Neural cell (in vitro differentiated cells): ENCODE data around the gene ARHGAP18. TPM values are rescaled to one million over a fixed set of nuclear protein-coding genes. Genes with fewer than 3 reads are reported as not detected.
A peak's percentile ranks its signal among the peaks of the same experiment; 100 is the strongest.

Experiments used
- H2AFZ ChIP-seq: fragments of 200-600, 300-800 bp; sonication (generic), shearing (Covaris generic); 2 replicates; pipeline ENCODE4 v1.6.0; 2014; ENCODE audit warnings: low read depth, mild to moderate bottlenecking, antibody characterized with exemption, low read length, moderate library complexity
- H3F3A ChIP-seq: fragments of 200-600 bp; shearing (Covaris generic); 2 replicates; pipeline ENCODE4 v1.6.1; 2016; ENCODE audit warnings: mild to moderate bottlenecking, moderate library complexity, mixed read lengths, antibody characterized with exemption, low read length; ENCODE audit not compliant: insufficient read depth, poor library complexity, severe bottlenecking
- H3K27ac ChIP-seq: fragments of 200-600, 300-800 bp; sonication (generic), shearing (Covaris generic); 2 replicates; pipeline ENCODE4 v1.5.1; 2014; ENCODE audit warnings: mild to moderate bottlenecking, low read length, moderate library complexity
- H3K27me3 ChIP-seq: fragments of 300-800, 200-600 bp; sonication (generic), shearing (Covaris generic); 2 replicates; pipeline ENCODE4 v1.6.0; 2014; ENCODE audit warnings: mild to moderate bottlenecking, low read depth, low read length, moderate library complexity; ENCODE audit not compliant: insufficient read depth
- H3K36me3 ChIP-seq: fragments of 300-800, 200-600 bp; sonication (generic), shearing (Covaris generic); 2 replicates; pipeline ENCODE4 v1.5.1; 2014; ENCODE audit warnings: mild to moderate bottlenecking, antibody characterized with exemption, low read length, moderate library complexity; ENCODE audit not compliant: insufficient read depth
- H3K4me2 ChIP-seq: fragments of 300-800, 200-600 bp; sonication (generic), shearing (Covaris generic); 2 replicates; pipeline ENCODE4 v1.6.0; 2014; ENCODE audit warnings: mild to moderate bottlenecking, low read length
- H3K4me3 ChIP-seq: fragments of 300-800, 200-600 bp; sonication (generic), shearing (Covaris generic); 2 replicates; pipeline ENCODE4 v1.5.1; 2014; ENCODE audit warnings: mild to moderate bottlenecking, low read length, moderate library complexity
- H3K79me2 ChIP-seq: fragments of 200-600 bp; shearing (Covaris generic); replicated peaks from 2 replicates; pipeline ENCODE4 v1.6.0; 2014; ENCODE audit warnings: mild to moderate bottlenecking, low read length, moderate library complexity; ENCODE audit not compliant: insufficient read depth
- H3K9ac ChIP-seq: fragments of 300-800, 200-600 bp; sonication (generic), shearing (Covaris generic); 2 replicates; pipeline ENCODE4 v1.6.1; 2016; ENCODE audit warnings: mild to moderate bottlenecking, low read length, mixed read lengths
- H3K9me2 ChIP-seq: fragments of 200-600 bp; shearing (Covaris generic); 2 replicates; pipeline ENCODE4 v1.6.1; 2016; ENCODE audit warnings: mild to moderate bottlenecking, low read length, mixed read lengths; ENCODE audit not compliant: insufficient read depth
- H3K9me3 ChIP-seq: fragments of 200-600, 300-800 bp; sonication (generic), shearing (Covaris generic); 2 replicates; pipeline ENCODE4 v1.6.1; 2016; ENCODE audit warnings: mild to moderate bottlenecking, mixed run types, low read length, moderate library complexity, mixed read lengths
- H4K20me1 ChIP-seq: fragments of 200-600 bp; shearing (Covaris generic); 2 replicates; pipeline ENCODE4 v1.6.1; 2016; ENCODE audit warnings: mild to moderate bottlenecking, mixed run types; ENCODE audit not compliant: insufficient read depth
- CTCF ChIP-seq: fragments of 450-650 bp; IDR thresholded peaks from 2 replicates; pipeline ENCODE4 v1.5.1; 2014; ENCODE audit warnings: antibody characterized with exemption, mild to moderate bottlenecking, moderate library complexity; ENCODE audit not compliant: poor library complexity, severe bottlenecking
- EP300 ChIP-seq: fragments of 450-650 bp; conservative IDR thresholded peaks from 2 replicates; pipeline ENCODE4 v1.6.1; 2014; ENCODE audit warnings: antibody characterized with exemption, mild to moderate bottlenecking, moderate library complexity; ENCODE audit not compliant: poor library complexity, severe bottlenecking
- EZH2 ChIP-seq: fragments of 200-600, 300-800 bp; shearing (Covaris generic), sonication (generic); IDR thresholded peaks from 2 replicates; pipeline ENCODE4 v1.6.1; 2014; ENCODE audit warnings: antibody characterized with exemption, low read length, borderline replicate concordance, mild to moderate bottlenecking; ENCODE audit not compliant: insufficient read depth, poor library complexity, severe bottlenecking
- MXI1 ChIP-seq: fragments of 450-650 bp; conservative IDR thresholded peaks from 2 replicates; pipeline ENCODE4 v1.6.1; 2014; ENCODE audit warnings: antibody characterized with exemption, mild to moderate bottlenecking; ENCODE audit not compliant: poor library complexity, severe bottlenecking
- POLR2AphosphoS5 ChIP-seq: IDR thresholded peaks from 2 replicates; pipeline ENCODE4 v1.6.1; 2012
- RAD21 ChIP-seq: fragments of 450-650 bp; conservative IDR thresholded peaks from 2 replicates; pipeline ENCODE4 v1.6.1; 2014; ENCODE audit warnings: antibody characterized with exemption, mild to moderate bottlenecking, moderate library complexity
- SMC3 ChIP-seq: fragments of 450-650 bp; conservative IDR thresholded peaks from 2 replicates; pipeline ENCODE4 v1.6.1; 2014; ENCODE audit warnings: antibody characterized with exemption, mild to moderate bottlenecking, moderate library complexity; ENCODE audit not compliant: poor library complexity
- TAF1 ChIP-seq: IDR thresholded peaks from 2 replicates; pipeline ENCODE4 v1.6.1; 2012; ENCODE audit warnings: low read depth
- polyA plus RNA-seq: library from polyadenylated mRNA; depleted of rRNA; stranded (reverse); fragments of >200 nt; gene quantifications from 2 replicates; pipeline ENCODE4 v1.2.3, GENCODE V29; 2014
- TF ChIP-seq, protein P1 (sequence below): IDR thresholded peaks from 2 replicates; pipeline ENCODE4 v1.6.1; 2012; ENCODE audit warnings: borderline replicate concordance

Gene ARHGAP18
- polyA plus RNA-seq, 1 donor from 2014 or later, result 4.7 TPM

DNA sequence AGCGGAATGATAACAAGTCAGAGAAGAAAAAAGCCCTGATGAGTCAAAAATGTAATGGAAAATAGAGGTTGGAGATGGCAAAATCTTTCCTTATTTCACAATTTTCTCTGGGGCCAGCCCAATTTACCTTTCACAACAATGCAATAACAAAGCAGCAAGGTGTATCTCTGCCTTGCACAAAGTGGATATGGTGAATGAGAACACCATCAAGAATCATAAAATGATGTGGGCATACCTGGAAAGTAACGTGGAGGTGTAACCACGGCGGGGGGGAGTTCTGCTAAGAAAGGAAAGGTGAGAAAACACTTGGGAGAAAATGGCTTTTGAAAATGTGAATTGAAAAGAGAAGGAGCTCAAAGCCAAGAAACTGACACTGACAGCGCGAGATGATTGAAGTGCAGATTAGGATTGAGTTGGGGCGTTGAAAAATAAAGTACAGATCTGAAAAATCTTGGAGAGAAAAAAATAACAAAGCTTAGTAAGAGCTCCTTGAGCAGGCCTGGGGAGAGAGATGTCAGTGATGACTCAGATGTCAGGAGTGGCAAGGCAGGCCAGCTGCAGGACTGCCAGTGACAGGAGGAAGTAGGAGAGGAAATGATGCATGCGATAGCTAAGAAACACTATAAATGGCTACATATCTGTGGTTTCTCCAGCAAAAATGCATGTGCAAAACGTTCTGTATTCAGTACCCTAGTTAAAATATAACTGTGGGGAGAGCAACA lies 26.2 kb downstream of the ARHGAP18 start:
- H3K4me3 ChIP-seq, result no peak overlapping the region
- no peaks in the 10 kb centered on the region for H3F3A ChIP-seq
- TF ChIP-seq SMC3 (no peak), EP300 (peak; percentile 21)
- no peaks in the 10 kb centered on the region for H4K20me1 ChIP-seq
- no peak overlapping the region for H3K9ac ChIP-seq
- H2AFZ ChIP-seq, result no peak overlapping the region
- H3K9me3 ChIP-seq, result no peaks in the 10 kb centered on the region
- H3K9me2 ChIP-seq, result no peaks in the 10 kb centered on the region
- H3K27ac ChIP-seq, result no peak overlapping the region
- H3K4me2 ChIP-seq, result no peak overlapping the region
- no peaks in the 10 kb centered on the region for H3K27me3 ChIP-seq
- H3K36me3 ChIP-seq, result no peaks in the 10 kb centered on the region
- no peaks in the 10 kb centered on the region for H3K79me2 ChIP-seq

GRCh38 chr6:129681913-129682205 lies 28.1 kb downstream of the ARHGAP18 start:
- no peak overlapping the region for H3K4me2 ChIP-seq

DNA sequence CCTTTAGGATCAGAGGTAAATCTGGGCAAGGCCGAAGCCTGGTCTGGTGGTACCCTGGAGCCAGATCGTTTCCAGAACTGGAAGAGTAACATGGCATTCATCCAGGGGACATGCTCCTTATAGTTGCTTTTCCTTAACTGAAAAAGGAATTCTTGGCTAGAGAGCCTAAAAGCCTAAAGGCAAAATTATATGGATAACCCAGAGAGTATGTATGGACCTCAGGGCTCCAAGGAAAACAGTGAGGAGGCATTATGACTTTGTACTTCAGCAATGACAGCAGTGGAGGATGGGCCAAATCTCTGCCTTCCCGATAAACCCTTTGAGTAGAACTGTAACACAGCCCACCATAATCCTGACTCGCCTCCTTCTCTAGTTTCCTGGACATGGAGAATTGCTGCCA lies 29.3 kb downstream of the ARHGAP18 start:
- Histone ChIP-seq H3K27ac (no peak overlapping the region), H3K9ac (no peak overlapping the region), H3K9me3 (no peaks in the 10 kb centered on the region), H3K4me3 (no peak overlapping the region), H3K36me3 (no peaks in the 10 kb centered on the region), H3F3A (no peaks in the 10 kb centered on the region), H2AFZ (no peak overlapping the region), H4K20me1 (no peaks in the 10 kb centered on the region), H3K27me3 (no peaks in the 10 kb centered on the region), H3K79me2 (no peaks in the 10 kb centered on the region), H3K9me2 (no peaks in the 10 kb centered on the region), H3K4me2 (no peak overlapping the region)
- TF ChIP-seq MXI1 (no peak), POLR2AphosphoS5 (no peak), TAF1 (no peak), CTCF (no peak), EP300 (no peak), SMC3 (no peak), RAD21 (no peak), EZH2 (no peak)
- TF ChIP-seq, protein P1, sequence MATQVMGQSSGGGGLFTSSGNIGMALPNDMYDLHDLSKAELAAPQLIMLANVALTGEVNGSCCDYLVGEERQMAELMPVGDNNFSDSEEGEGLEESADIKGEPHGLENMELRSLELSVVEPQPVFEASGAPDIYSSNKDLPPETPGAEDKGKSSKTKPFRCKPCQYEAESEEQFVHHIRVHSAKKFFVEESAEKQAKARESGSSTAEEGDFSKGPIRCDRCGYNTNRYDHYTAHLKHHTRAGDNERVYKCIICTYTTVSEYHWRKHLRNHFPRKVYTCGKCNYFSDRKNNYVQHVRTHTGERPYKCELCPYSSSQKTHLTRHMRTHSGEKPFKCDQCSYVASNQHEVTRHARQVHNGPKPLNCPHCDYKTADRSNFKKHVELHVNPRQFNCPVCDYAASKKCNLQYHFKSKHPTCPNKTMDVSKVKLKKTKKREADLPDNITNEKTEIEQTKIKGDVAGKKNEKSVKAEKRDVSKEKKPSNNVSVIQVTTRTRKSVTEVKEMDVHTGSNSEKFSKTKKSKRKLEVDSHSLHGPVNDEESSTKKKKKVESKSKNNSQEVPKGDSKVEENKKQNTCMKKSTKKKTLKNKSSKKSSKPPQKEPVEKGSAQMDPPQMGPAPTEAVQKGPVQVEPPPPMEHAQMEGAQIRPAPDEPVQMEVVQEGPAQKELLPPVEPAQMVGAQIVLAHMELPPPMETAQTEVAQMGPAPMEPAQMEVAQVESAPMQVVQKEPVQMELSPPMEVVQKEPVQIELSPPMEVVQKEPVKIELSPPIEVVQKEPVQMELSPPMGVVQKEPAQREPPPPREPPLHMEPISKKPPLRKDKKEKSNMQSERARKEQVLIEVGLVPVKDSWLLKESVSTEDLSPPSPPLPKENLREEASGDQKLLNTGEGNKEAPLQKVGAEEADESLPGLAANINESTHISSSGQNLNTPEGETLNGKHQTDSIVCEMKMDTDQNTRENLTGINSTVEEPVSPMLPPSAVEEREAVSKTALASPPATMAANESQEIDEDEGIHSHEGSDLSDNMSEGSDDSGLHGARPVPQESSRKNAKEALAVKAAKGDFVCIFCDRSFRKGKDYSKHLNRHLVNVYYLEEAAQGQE, result no peak

More at GRCh38 chr6:129681913-129682205, 28.1 kb downstream of the ARHGAP18 start:
- H3K79me2 ChIP-seq, result no peaks in the 10 kb centered on the region
- no peak overlapping the region for H3K27ac ChIP-seq
- TF ChIP-seq POLR2AphosphoS5 (no peak), EZH2 (no peak)
- TF ChIP-seq, protein P1, result no peak
- no peak overlapping the region for H3K9ac ChIP-seq
- H2AFZ ChIP-seq, result no peak overlapping the region
- H3F3A ChIP-seq, result no peaks in the 10 kb centered on the region
- no peaks in the 10 kb centered on the region for H3K36me3 ChIP-seq
- no peaks in the 10 kb centered on the region for H3K27me3 ChIP-seq
- H4K20me1 ChIP-seq, result no peaks in the 10 kb centered on the region
- H3K4me3 ChIP-seq, result no peak overlapping the region
- no peaks in the 10 kb centered on the region for H3K9me2 ChIP-seq
- no peaks in the 10 kb centered on the region for H3K9me3 ChIP-seq
